HEK293T (cell line): ENCODE measurements around the gene SMOC2.

Experiments
- ARNT ChIP-seq: fragments of 450-650 bp; IDR thresholded peaks from 2 replicates; pipeline ENCODE4 v1.6.1; 2017; ENCODE audit warnings: mild to moderate bottlenecking
- BHLHE40 ChIP-seq: fragments of 450-650 bp; IDR thresholded peaks from 2 replicates; pipeline ENCODE4 v1.6.1; 2016; ENCODE audit warnings: mild to moderate bottlenecking, moderate library complexity, borderline replicate concordance
- CTBP1 ChIP-seq: fragments of 450-650 bp; IDR thresholded peaks from 2 replicates; pipeline ENCODE4 v1.6.1; 2016; ENCODE audit warnings: borderline replicate concordance
- SP1 ChIP-seq: fragments of 450-650 bp; IDR thresholded peaks from 2 replicates; pipeline ENCODE4 v1.6.1; 2017
- ZNF384 ChIP-seq: fragments of 450-650 bp; IDR thresholded peaks from 2 replicates; pipeline ENCODE4 v1.6.1; 2016

GRCh38 chr6:168413018-168413720 lies 27.8 kb upstream of the SMOC2 start:
- no peak for TF ChIP-seq ZNF384
- no peak for TF ChIP-seq BHLHE40
- TF ChIP-seq CTBP1 = no peak
- no peak for TF ChIP-seq ARNT
- no peak for TF ChIP-seq SP1
